ENCODE data around the gene TAAR8. TPM values are rescaled to one million over a fixed set of nuclear protein-coding genes. Genes with fewer than 3 reads are reported as not detected.

The TAAR8 gene
- total and polyA plus RNA-seq, 2 of the 13 experiments (the other 11 are each of a cell fraction or from before 2014, with no cell fraction given) = 0.07 TPM; not detected in 1

DNA sequence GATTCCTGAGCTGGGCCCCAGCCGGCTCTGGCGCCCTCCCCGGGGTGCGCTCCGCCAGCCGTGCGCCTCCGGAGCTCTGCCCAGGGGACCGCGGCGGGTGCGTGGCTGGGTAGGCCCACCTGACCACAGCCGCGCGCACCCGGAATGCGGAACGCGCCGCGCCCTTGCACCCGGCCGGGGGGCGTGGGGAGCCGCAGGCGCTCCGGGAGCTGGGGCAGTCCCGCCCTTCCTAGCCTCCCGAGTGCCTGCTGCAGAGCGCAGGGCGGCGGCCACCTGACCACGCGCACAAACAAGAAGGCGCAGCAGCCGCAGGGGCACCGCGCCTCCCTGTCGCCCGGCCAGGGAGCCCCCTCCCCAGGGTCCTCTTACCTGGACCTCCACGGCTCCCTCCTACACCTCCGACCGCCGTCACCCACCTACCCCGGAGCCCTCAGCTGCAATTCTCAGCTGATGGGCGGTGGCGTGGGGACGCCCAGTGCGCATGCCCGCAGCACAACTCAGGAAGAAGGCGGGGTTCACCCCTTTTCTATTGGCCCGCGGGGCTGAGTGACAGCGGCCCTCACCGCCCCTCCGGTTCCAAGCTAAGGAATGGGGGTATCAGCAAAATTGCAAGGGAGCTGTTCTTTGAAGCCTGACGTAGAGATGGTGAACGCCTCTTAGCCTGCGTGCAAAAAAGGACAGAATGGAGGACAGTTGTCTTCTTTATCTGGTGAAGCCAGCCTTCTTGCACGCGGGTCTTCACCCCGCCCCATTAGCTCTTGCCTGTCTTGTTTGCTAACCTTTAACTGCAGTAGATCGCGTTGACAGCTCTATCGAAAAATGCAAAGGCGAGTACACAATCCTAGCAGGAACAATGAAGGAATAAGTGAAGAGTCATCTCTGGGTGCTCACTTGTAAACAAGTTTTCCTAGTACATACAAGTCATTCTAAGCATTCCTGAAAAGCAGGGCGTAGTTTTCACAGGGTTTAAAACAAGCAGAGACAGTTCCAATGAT lies 39.5 kb upstream of the TAAR8 start, which contains the start of gene STX7:
Gene STX7 (minus strand): TSS at position 479 of the 995 bp plus-strand sequence. CDS start 9,586 bp downstream, outside the sequence.
- no peaks in the 10 kb centered on the region for H3K27me3 ChIP-seq (ENCODE audit: control insufficient read depth in 1 of 2, insufficient read depth in 2 of 2, low read length in 2 of 2)
- H3K4me3 ChIP-seq (replicated peaks in 1 of 3; ENCODE audit: insufficient read depth in 1 of 3, low read depth in 2 of 3, low read length in 3 of 3) = peak within 1 kb of the TSS; percentile 82 to 89 (median 88)
- peaks cover 7% of the 10 kb centered on the region; the same call in 1 of the 2 replicates for H4K20me1 ChIP-seq (ENCODE audit: insufficient read depth, low read length)
- DNase-seq (ENCODE audit: low spot score) (peak; percentile 91), FAIRE-seq (peak; percentile 64), ATAC-seq (peak; percentile 95)
- under 1% methylated on average over 29 of the region's 67 CpGs for WGBS (ENCODE audit: low lambda C conversion rate)
- peak within 1 kb of the TSS; percentile 92 for H3K4me2 ChIP-seq (ENCODE audit: low read depth, low read length)
- H3K27ac ChIP-seq (ENCODE audit: extremely low read length, insufficient read depth, low read length) = peak within 1 kb of the TSS; percentile 66
- POLR2A ChIA-PET = interaction anchor here (0.9 to 1.7 kb wide), 7 partner anchors 10 to 561 kb away, joined by 3 to 23 read pairs (median 7); partner anchors contain the start of genes CCN2, RPS12 and SLC18B1
- H3K9ac ChIP-seq (ENCODE audit: insufficient read depth, low read depth, low read length) = peak within 1 kb of the TSS; percentile 76
- BruUV-seq (replicated peaks) = TSS peak; percentile 54
- no peaks in the 10 kb centered on the region for H3K9me3 ChIP-seq (ENCODE audit: low read length)
- in situ Hi-C loops (cut with HindIII; ENCODE audit: extremely low pct_ligation_motif_present, low pct_unique_long_range_greater_than_20kb) = no loop called here
- peaks cover 33% of the 10 kb centered on the region for H3K79me2 ChIP-seq (ENCODE audit: insufficient read depth, low read length)
- H3K36me3 ChIP-seq (replicated peaks in 1 of 2; ENCODE audit: control insufficient read depth in 1 of 2, insufficient read depth in 2 of 2, low read length in 2 of 2) = peaks cover 0 to 5% of the 10 kb centered on the region in 2 experiments; a peak in 3 of 5 replicates
- peaks cover 28% of the 10 kb centered on the region for H3K4me1 ChIP-seq (ENCODE audit: insufficient read depth, low read length)
- CTCF ChIA-PET (ENCODE audit: low intra/inter-chr PET ratio, low total read pairs) = no interaction called here
- intact Hi-C loops (cut with micrococcal nuclease; ENCODE audit: unreplicated experiment) = loop anchor here (5.0 to 10.0 kb wide), 3 partner anchors 299 to 1439 kb away; partner anchors contain the start of genes RPS12 and TBPL1
- peak within 1 kb of the TSS; percentile 85 for H2AFZ ChIP-seq (ENCODE audit: low read length)
- peak; percentile 97; the same call in 1 of the 2 replicates for TF ChIP-seq GLI4 (CRISPR knock-in tag; IDR thresholded peaks at IDR 0.05; ENCODE audit: borderline replicate concordance)
- TF ChIP-seq ARNTL (CRISPR knock-in tag; IDR thresholded peaks at IDR 0.05) = peak; percentile 65; the same call in 1 of the 2 replicates
- TF ChIP-seq ZNF143 (CRISPR knock-in tag; IDR thresholded peaks at IDR 0.05) = no peak
- TF ChIP-seq HNRNPLL (IDR thresholded peaks at IDR 0.05; ENCODE audit: low read depth, low read length, poor library complexity, severe bottlenecking) = peak; percentile 91
- peak; percentile 18; the same call in 1 of the 2 replicates for TF ChIP-seq ZNF263 (CRISPR knock-in tag; IDR thresholded peaks at IDR 0.05)
- TF ChIP-seq MZF1 (CRISPR knock-in tag; IDR thresholded peaks at IDR 0.05; ENCODE audit: borderline replicate concordance) = no peak; the same call in 1 of the 2 replicates
- TF ChIP-seq SMAD3 (CRISPR knock-in tag; IDR thresholded peaks at IDR 0.05) = peak; percentile 26; the same call in 1 of the 2 replicates
- TF ChIP-seq, protein P1, sequence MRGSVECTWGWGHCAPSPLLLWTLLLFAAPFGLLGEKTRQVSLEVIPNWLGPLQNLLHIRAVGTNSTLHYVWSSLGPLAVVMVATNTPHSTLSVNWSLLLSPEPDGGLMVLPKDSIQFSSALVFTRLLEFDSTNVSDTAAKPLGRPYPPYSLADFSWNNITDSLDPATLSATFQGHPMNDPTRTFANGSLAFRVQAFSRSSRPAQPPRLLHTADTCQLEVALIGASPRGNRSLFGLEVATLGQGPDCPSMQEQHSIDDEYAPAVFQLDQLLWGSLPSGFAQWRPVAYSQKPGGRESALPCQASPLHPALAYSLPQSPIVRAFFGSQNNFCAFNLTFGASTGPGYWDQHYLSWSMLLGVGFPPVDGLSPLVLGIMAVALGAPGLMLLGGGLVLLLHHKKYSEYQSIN (CRISPR knock-in tag; IDR thresholded peaks at IDR 0.05; ENCODE audit: borderline replicate concordance) = no peak
- peak; percentile 52; the same call in 1 of the 2 replicates for TF ChIP-seq MED13 (CRISPR knock-in tag; IDR thresholded peaks at IDR 0.05)
- peak; percentile 71 for TF ChIP-seq MEIS2 (CRISPR knock-in tag; IDR thresholded peaks at IDR 0.05)
- peak; percentile 80; the same call in 1 of the 2 replicates for TF ChIP-seq SAFB2 (CRISPR knock-in tag; IDR thresholded peaks at IDR 0.05; ENCODE audit: borderline replicate concordance, low read depth)
- peak; percentile 98 for TF ChIP-seq UBTF (CRISPR knock-in tag; IDR thresholded peaks at IDR 0.05)
- peak; percentile 87; the same call in 1 of the 2 replicates for TF ChIP-seq ZNF83 (CRISPR knock-in tag; IDR thresholded peaks at IDR 0.05; ENCODE audit: borderline replicate concordance)
- TF ChIP-seq HMGXB3 (CRISPR knock-in tag; IDR thresholded peaks at IDR 0.05; ENCODE audit: borderline replicate concordance) = peak; percentile 73

Measured in HepG2 (cell line).